IPS-11a (cell line): Measurements from ENCODE around the gene ASB14.
"Not testable (repeated sequence)": the region's sequence is repeated elsewhere in the genome, so short reads cannot be mapped to it uniquely, and the experiment has no call there.

Experiments used
- H3K4me3 ChIP-seq: one replicate; pipeline ENCODE4 v1.5.1; 2013; ENCODE audit warnings: low read depth, low read length, control low read depth

The ASB14 gene

GRCh38 chr3:57292159-57292896 is at the start of gene ASB14:
TSS of gene ASB14 (minus strand) at chr3:57292685. CDS start at chr3:57292033, 652 bp downstream.
- no peak within 1 kb of the TSS for H3K4me3 ChIP-seq

- H3K4me3 ChIP-seq = not testable (repeated sequence)
Observed at GRCh38 chr3:57339071-57339642, 46.7 kb upstream of the ASB14 start.

- not testable (repeated sequence) for H3K4me3 ChIP-seq
Observed at GRCh38 chr3:57338272-57339070, 46.0 kb upstream of the ASB14 start.

- H3K4me3 ChIP-seq = no peak overlapping the region
Observed at GRCh38 chr3:57335283-57335938, 42.9 kb upstream of the ASB14 start.

GRCh38 chr3:57331078-57331610 is 38.7 kb upstream of the ASB14 start:
- H3K4me3 ChIP-seq = no peak overlapping the region

GRCh38 chr3:57326498-57326897 is 34.0 kb upstream of the ASB14 start:
- not testable (repeated sequence) for H3K4me3 ChIP-seq

- no peak overlapping the region for H3K4me3 ChIP-seq
Observed at GRCh38 chr3:57314204-57314603, 21.7 kb upstream of the ASB14 start.

GRCh38 chr3:57309769-57310360 is 17.4 kb upstream of the ASB14 start:
- H3K4me3 ChIP-seq = no peak overlapping the region

- not testable (repeated sequence) for H3K4me3 ChIP-seq
Observed at GRCh38 chr3:57303520-57303919, 11.0 kb upstream of the ASB14 start.

GRCh38 chr3:57298041-57298440 is 5.6 kb upstream of the ASB14 start:
- no peak overlapping the region for H3K4me3 ChIP-seq

- no peak overlapping the region for H3K4me3 ChIP-seq
Observed at GRCh38 chr3:57292897-57293526, 527 bp upstream of the ASB14 start.

GRCh38 chr3:57288403-57288802 is 4.1 kb downstream of the ASB14 start:
- no peak overlapping the region for H3K4me3 ChIP-seq

GRCh38 chr3:57287205-57287604 is 5.3 kb downstream of the ASB14 start:
- no peak overlapping the region for H3K4me3 ChIP-seq

GRCh38 chr3:57283334-57283733 is 9.2 kb downstream of the ASB14 start:
- H3K4me3 ChIP-seq = no peak overlapping the region

- H3K4me3 ChIP-seq = no peak overlapping the region
Observed at GRCh38 chr3:57281715-57282114, 10.8 kb downstream of the ASB14 start.

GRCh38 chr3:57279685-57280084 is 12.8 kb downstream of the ASB14 start:
- no peak overlapping the region for H3K4me3 ChIP-seq

- no peak overlapping the region for H3K4me3 ChIP-seq
Observed at GRCh38 chr3:57278237-57278636, 14.2 kb downstream of the ASB14 start.

- no peak overlapping the region for H3K4me3 ChIP-seq
Observed at GRCh38 chr3:57275393-57275792, 17.1 kb downstream of the ASB14 start.

- H3K4me3 ChIP-seq = no peak overlapping the region
Observed at GRCh38 chr3:57274845-57275244, 17.6 kb downstream of the ASB14 start.

GRCh38 chr3:57268416-57268815 is 24.1 kb downstream of the ASB14 start:
- H3K4me3 ChIP-seq = no peak overlapping the region
